IMR-90 (cell line): ENCODE results near the gene CYB5RL. TPM values are rescaled to one million over a fixed set of nuclear protein-coding genes. Genes with fewer than 3 reads are reported as not detected.
A peak's percentile ranks its signal among the peaks of the same experiment; 100 is the strongest.

ENCODE experiments used
- ATAC-seq: fragments of 200-7000 bp; cut with Tn5 transposase; 2 replicates; pipeline ENCODE4 v1.9.1; 2020; ENCODE audit warnings: low read depth, mild to moderate bottlenecking, moderate library complexity
- Bru-seq: library from RNA; stranded (reverse); fragments of 400-500 nt; gene quantifications from one replicate; lab custom pipeline; 2021; lab: Mats Ljungman, UMichigan
- BruChase-seq, 2 experiments: library from RNA; stranded (reverse); fragments of 400-500 nt; gene quantifications; one replicate each; lab custom pipeline; 2021; lab: Mats Ljungman, UMichigan
- BruUV-seq: library from RNA; stranded (reverse); fragments of 400-500 nt; replicated peaks from 2 replicates; lab custom pipeline; 2021; lab: Mats Ljungman, UMichigan
- CTCF ChIA-PET: fragments of 300-600 bp; formaldehyde crosslinking; extraction: SDS; loops from one replicate; lab custom pipeline; 2021; ENCODE audit warnings: antibody characterized with exemption; lab: Yijun Ruan, JAX
- POLR2A ChIA-PET: fragments of 300-600 bp; sonication (Branson Sonifier 250); formaldehyde crosslinking; loops from one replicate; lab custom pipeline; 2022; ENCODE audit warnings: antibody characterized with exemption; ENCODE audit not compliant: unreplicated experiment; lab: Charles Lee
- DNase-seq: peaks from one replicate; pipeline ENCODE4 v3.0.0; 2013
- H2AFZ ChIP-seq: replicated peaks from 2 replicates; pipeline ENCODE3; 2013; ENCODE audit warnings: low read length, mild to moderate bottlenecking; ENCODE audit not compliant: poor library complexity
- H2AK5ac ChIP-seq: 2 replicates; pipeline ENCODE4 v1.6.1; 2013; ENCODE audit warnings: low read depth, low read length, inconsistent platforms
- H2AK9ac ChIP-seq: replicated peaks from 2 replicates; pipeline ENCODE3; 2013; ENCODE audit warnings: mild to moderate bottlenecking, low read depth, low read length, moderate library complexity; ENCODE audit not compliant: poor library complexity
- H2BK120ac ChIP-seq: 2 replicates; pipeline ENCODE4 v1.6.1; 2013; ENCODE audit warnings: low read depth, low read length, inconsistent platforms
- H2BK15ac ChIP-seq: 3 replicates; pipeline ENCODE4 v1.6.1; 2013; ENCODE audit warnings: low read depth, low read length, inconsistent platforms
- H2BK20ac ChIP-seq: 2 replicates; pipeline ENCODE4 v1.6.1; 2013; ENCODE audit warnings: low read depth, mild to moderate bottlenecking, inconsistent platforms, low read length, moderate library complexity
- H2BK5ac ChIP-seq: 2 replicates; pipeline ENCODE4 v1.6.1; 2013; ENCODE audit warnings: mild to moderate bottlenecking, low read depth, low read length, inconsistent platforms; ENCODE audit not compliant: poor library complexity, severe bottlenecking
- H3K14ac ChIP-seq: replicated peaks from 2 replicates; pipeline ENCODE4 v1.6.1; 2013; ENCODE audit warnings: low read depth, low read length, inconsistent platforms
- H3K18ac ChIP-seq: 2 replicates; pipeline ENCODE4 v1.6.1; 2013; ENCODE audit warnings: low read depth, low read length, control low read depth
- H3K23ac ChIP-seq: 2 replicates; pipeline ENCODE4 v1.6.1; 2013; ENCODE audit warnings: low read depth, low read length, inconsistent platforms
- H3K27ac ChIP-seq: 2 replicates; pipeline ENCODE4 v1.5.1; 2013; ENCODE audit warnings: mild to moderate bottlenecking, control low read depth, low read length; ENCODE audit not compliant: insufficient read depth
- H3K27me3 ChIP-seq: 2 replicates; pipeline ENCODE4 v1.6.1; 2013; ENCODE audit warnings: low read length; ENCODE audit not compliant: control insufficient read depth, insufficient read depth
- H3K36me3 ChIP-seq: 2 replicates; pipeline ENCODE4 v1.6.1; 2013; ENCODE audit warnings: low read length, mixed read lengths; ENCODE audit not compliant: control insufficient read depth, insufficient read depth
- H3K4ac ChIP-seq: 2 replicates; pipeline ENCODE4 v1.6.1; 2013; ENCODE audit warnings: low read depth, low read length, inconsistent platforms
- H3K4me1 ChIP-seq: 2 replicates; pipeline ENCODE4 v1.6.1; 2013; ENCODE audit warnings: low read length, mixed read lengths; ENCODE audit not compliant: control insufficient read depth, insufficient read depth
- H3K4me2 ChIP-seq: 2 replicates; pipeline ENCODE4 v1.6.1; 2013; ENCODE audit warnings: low read depth, mild to moderate bottlenecking, control low read depth, low read length, moderate library complexity
- H3K4me3 ChIP-seq: 2 replicates; pipeline ENCODE4 v1.5.1; 2013; ENCODE audit warnings: low read depth, mild to moderate bottlenecking, control low read depth, low read length, moderate library complexity; ENCODE audit not compliant: insufficient read depth
- H3K56ac ChIP-seq: 2 replicates; pipeline ENCODE4 v1.6.1; 2013; ENCODE audit warnings: low read length, inconsistent platforms; ENCODE audit not compliant: insufficient read depth; ENCODE audit errors: extremely low read depth
- H3K79me1 ChIP-seq, 2 experiments: 2 replicates each; pipeline ENCODE4 v1.6.1; 2013; ENCODE audit warnings: low read length in 2 of 2, inconsistent platforms in 1 of 2, low read depth in 1 of 2
- H3K9ac ChIP-seq: 2 replicates; pipeline ENCODE4 v1.6.1; 2013; ENCODE audit warnings: low read depth, low read length, control low read depth
- H3K9me1 ChIP-seq: 2 replicates; pipeline ENCODE4 v1.6.1; 2013; ENCODE audit warnings: low read length, inconsistent platforms; ENCODE audit not compliant: insufficient read depth
- H3K9me3 ChIP-seq: 2 replicates; pipeline ENCODE4 v1.6.1; 2013; ENCODE audit warnings: low read length; ENCODE audit not compliant: control insufficient read depth, insufficient read depth
- H4K20me1 ChIP-seq: 2 replicates; pipeline ENCODE4 v1.6.1; 2013; ENCODE audit warnings: low read length, inconsistent platforms; ENCODE audit not compliant: insufficient read depth
- H4K5ac ChIP-seq: 2 replicates; pipeline ENCODE4 v1.6.1; 2013; ENCODE audit warnings: mild to moderate bottlenecking, low read depth, low read length, control low read depth
- H4K8ac ChIP-seq, 2 experiments: 2 replicates each; pipeline ENCODE4 v1.6.1; 2013; ENCODE audit warnings: low read depth in 2 of 2, low read length in 2 of 2, control low read depth in 1 of 2, inconsistent platforms in 1 of 2
- H4K91ac ChIP-seq: 2 replicates; pipeline ENCODE4 v1.6.1; 2013; ENCODE audit warnings: low read depth, low read length, inconsistent platforms; ENCODE audit not compliant: insufficient read depth
- BHLHE40 ChIP-seq: fragments of 150-350 bp; IDR thresholded peaks from 2 replicates; pipeline ENCODE4 v1.6.1; 2016; ENCODE audit warnings: mild to moderate bottlenecking, low read depth, low read length
- CHD1 ChIP-seq: IDR thresholded peaks from 2 replicates; pipeline ENCODE4 v1.6.1; 2012; ENCODE audit warnings: low read depth, low read length, improper control_type of control experiment
- FOS ChIP-seq: fragments of 150-350 bp; IDR thresholded peaks from 2 replicates; pipeline ENCODE4 v1.6.1; 2016; ENCODE audit warnings: low read depth, low read length
- MAFK ChIP-seq: IDR thresholded peaks from 2 replicates; pipeline ENCODE4 v1.6.1; 2012; ENCODE audit warnings: low read depth, low read length, improper control_type of control experiment
- NFE2L2 ChIP-seq: fragments of 150-350 bp; IDR thresholded peaks from 2 replicates; pipeline ENCODE4 v1.6.1; 2016; ENCODE audit warnings: low read depth, mild to moderate bottlenecking, low read length
- POLR2A ChIP-seq: IDR thresholded peaks from 2 replicates; pipeline ENCODE4 v1.6.1; 2012; ENCODE audit warnings: mild to moderate bottlenecking, low read depth, low read length
- RAD21 ChIP-seq: IDR thresholded peaks from 2 replicates; pipeline ENCODE4 v1.6.1; 2012; ENCODE audit warnings: low read length, improper control_type of control experiment
- RCOR1 ChIP-seq: IDR thresholded peaks from 2 replicates; pipeline ENCODE4 v1.6.1; 2012; ENCODE audit warnings: mild to moderate bottlenecking, low read length, improper control_type of control experiment; ENCODE audit not compliant: insufficient replicate concordance
- SMC3 ChIP-seq: fragments of 150-350 bp; IDR thresholded peaks from 2 replicates; pipeline ENCODE4 v1.6.1; 2016; ENCODE audit warnings: low read depth, mild to moderate bottlenecking, antibody characterized with exemption, low read length, moderate library complexity
- WGBS, 2 experiments: methylation state at CpG; one replicate each; pipeline versions ENCODE4 v1.1.5 to v1.1.7; 2013; ENCODE audit warnings: missing lambda C conversion rate in 2 of 2; ENCODE audit not compliant: insufficient read length in 1 of 2; ENCODE audit errors: extremely low coverage in 2 of 2; 5-methylcytosine and 5-hydroxymethylcytosine counted together
- dilution Hi-C: fragments of 300-500 bp; cut with HindIII; formaldehyde crosslinking; loops from one replicate; pipeline ENCODE4 v1.14.3; 2018; ENCODE audit warnings: low sequenced_read_pairs; ENCODE audit not compliant: unreplicated experiment
- in situ Hi-C: fragments of 300-500 bp; cut with MboI; formaldehyde crosslinking; loops from 3 replicates; pipeline ENCODE4 v1.14.3; 2019; ENCODE audit warnings: low sequenced_read_pairs, inconsistent platforms, mixed read lengths
- intact Hi-C: fragments of 100-400 bp; cut with micrococcal nuclease; formaldehyde crosslinking; loops from 2 replicates; pipeline ENCODE4 v1.10.0; 2022
- long read RNA-seq: library from polyadenylated mRNA; unstranded; transcript quantifications from one replicate; pipeline ENCODE4 v2.0.0, GENCODE V29; 2021; ENCODE audit not compliant: unreplicated experiment
- polyA plus RNA-seq, 3 experiments: library from polyadenylated mRNA; depleted of rRNA; stranded (reverse); fragments of >200 nt; gene quantifications; 2 replicates each; pipeline ENCODE4 v1.2.3, GENCODE V29; 2012; ENCODE audit warnings: low replicate concordance in 1 of 3
- total RNA-seq: library from RNA; depleted of rRNA; stranded (reverse); fragments of >200 nt; gene quantifications from 2 replicates; pipeline ENCODE4 v1.2.3, GENCODE V29; 2012; rRNA removed
- TF ChIP-seq, protein P1 (sequence below): fragments of 150-350 bp; IDR thresholded peaks from 2 replicates; pipeline ENCODE4 v1.6.1; 2016; ENCODE audit warnings: low read depth, mild to moderate bottlenecking, low read length, moderate library complexity, borderline replicate concordance
- TF ChIP-seq, protein P2 (sequence below): conservative IDR thresholded peaks from 2 replicates; pipeline ENCODE4 v1.5.1; 2012; ENCODE audit warnings: mild to moderate bottlenecking, low read depth, low read length, improper control_type of control experiment

The CYB5RL gene, protein sequence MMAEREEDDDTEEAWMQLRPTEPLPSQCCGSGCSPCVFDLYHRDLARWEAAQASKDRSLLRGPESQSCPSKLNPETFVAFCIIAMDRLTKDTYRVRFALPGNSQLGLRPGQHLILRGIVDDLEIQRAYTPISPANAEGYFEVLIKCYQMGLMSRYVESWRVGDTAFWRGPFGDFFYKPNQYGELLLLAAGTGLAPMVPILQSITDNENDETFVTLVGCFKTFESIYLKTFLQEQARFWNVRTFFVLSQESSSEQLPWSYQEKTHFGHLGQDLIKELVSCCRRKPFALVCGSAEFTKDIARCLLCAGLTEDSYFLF
- total RNA-seq (3.3 and 3.8 TPM in 2 replicates), polyA plus RNA-seq (2012; rRNA removed) (4.1 and 4.3 TPM in 2 replicates), Bru-seq, nascent RNA (percentile 46 among the genes with signal in this experiment), BruChase-seq, experiment 1, labeled RNA remaining after a 6-hour chase (percentile 66 among the genes with signal in this experiment), BruChase-seq, experiment 2, labeled RNA remaining after a 2-hour chase (percentile 56 among the genes with signal in this experiment)
- polyA plus RNA-seq (2012; cell fraction: cytosol; rRNA removed): 2.4 and 3.3 TPM in 2 replicates
- polyA plus RNA-seq (2012; cell fraction: nucleus; rRNA removed; ENCODE audit: low replicate concordance): 4.6 and 5.1 TPM in 2 replicates
- long read RNA-seq, partial matches to known transcripts: 2 of 7 reads
- long read RNA-seq, other reads (novel, unspliced or antisense): 5 of 7 reads

DNA sequence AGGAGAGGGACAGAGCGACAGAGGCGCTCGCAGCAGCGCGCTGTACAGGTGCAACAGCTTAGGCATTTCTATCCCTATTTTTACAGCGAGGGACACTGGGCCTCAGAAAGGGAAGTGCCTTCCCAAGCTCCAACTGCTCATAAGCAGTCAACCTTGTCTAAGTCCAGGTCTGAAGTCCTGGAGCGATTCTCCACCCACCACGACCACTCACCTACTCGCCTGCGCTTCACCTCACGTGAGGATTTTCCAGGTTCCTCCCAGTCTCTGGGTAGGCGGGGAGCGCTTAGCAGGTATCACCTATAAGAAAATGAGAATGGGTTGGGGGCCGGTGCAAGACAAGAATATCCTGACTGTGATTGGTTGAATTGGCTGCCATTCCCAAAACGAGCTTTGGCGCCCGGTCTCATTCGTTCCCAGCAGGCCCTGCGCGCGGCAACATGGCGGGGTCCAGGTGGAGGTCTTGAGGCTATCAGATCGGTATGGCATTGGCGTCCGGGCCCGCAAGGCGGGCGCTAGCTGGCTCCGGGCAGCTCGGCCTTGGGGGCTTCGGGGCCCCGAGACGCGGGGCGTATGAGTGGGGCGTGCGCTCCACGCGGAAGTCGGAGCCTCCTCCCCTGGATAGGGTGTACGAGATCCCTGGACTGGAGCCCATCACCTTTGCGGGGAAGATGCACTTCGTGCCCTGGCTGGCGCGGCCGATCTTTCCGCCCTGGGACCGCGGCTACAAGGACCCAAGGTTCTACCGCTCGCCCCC is at the start of gene CYB5RL, which contains the start of gene MRPL37:
TSS of gene CYB5RL (minus strand) at position 266 of the 754 bp plus-strand sequence. CDS start 4,414 bp downstream, outside the sequence.
TSS of gene MRPL37 (plus strand) at position 403 of the 754 bp plus-strand sequence. CDS start at position 480, 77 bp downstream.
- Histone ChIP-seq H3K9me1 (peaks cover 6% of the 10 kb centered on the region; the same call in 1 of the 2 replicates), H3K79me1 (peaks cover 37 to 47% of the 10 kb centered on the region in 2 experiments), H4K8ac (peak within 1 kb of the TSS; percentile 83 to 97), H2BK20ac (no peak within 1 kb of the TSS), H3K18ac (no peak within 1 kb of the TSS), H3K27ac (peak within 1 kb of the TSS; percentile 41), H2BK15ac (no peak within 1 kb of the TSS; the same call in 2 of the 3 replicates), H3K27me3 (no peaks in the 10 kb centered on the region), H3K4me3 (peak within 1 kb of the TSS; percentile 73), H3K14ac (peak within 1 kb of the TSS; percentile 47), H2BK5ac (no peak within 1 kb of the TSS), H3K4me1 (peaks cover 4% of the 10 kb centered on the region), H4K91ac (peak within 1 kb of the TSS; percentile 55; the same call in 1 of the 2 replicates), H3K56ac (peak within 1 kb of the TSS; percentile 30), H2AK5ac (peak within 1 kb of the TSS; percentile 61), H3K4ac (peak within 1 kb of the TSS; percentile 65), H3K36me3 (peaks cover 5% of the 10 kb centered on the region), H4K20me1 (no peaks in the 10 kb centered on the region), H3K4me2 (peak within 1 kb of the TSS; percentile 95), H2AK9ac (peak within 1 kb of the TSS; percentile 80), H2AFZ (peak within 1 kb of the TSS; percentile 95), H3K9me3 (no peaks in the 10 kb centered on the region), H4K5ac (peak within 1 kb of the TSS; percentile 69), H2BK120ac (0 out of 2 replicates have a peak within 1 kb of the TSS, but pooled peaks have one; percentile 7), H3K23ac (peak within 1 kb of the TSS; percentile 18), H3K9ac (peak within 1 kb of the TSS; percentile 66)
- intact Hi-C loops: loop anchor here (1.0 to 2.0 kb wide), 3 partner anchors 79 to 288 kb away; no protein-coding TSS in a partner anchor
- in situ Hi-C loops: loop anchor here (25.0 kb wide), 1 partner anchor 338 kb away; no protein-coding TSS in a partner anchor
- dilution Hi-C loops: no loop called here
- peak; percentile 99 for ATAC-seq
- WGBS, 2 experiments: 0% methylated on average over 12 of the region's 51 CpGs; no CpG with 5 or more reads in 1 of the 2 experiments
- DNase-seq: peak; percentile 97
- ChIA-PET CTCF (interaction anchor here (0.6 kb wide), 1 partner anchor 129 kb away, joined by 3 read pairs; no protein-coding TSS in a partner anchor), POLR2A (interaction anchor here (0.5 to 0.6 kb wide), 2 partner anchors 265 to 689 kb away, joined by 3 read pairs; no protein-coding TSS in a partner anchor)
- no TSS peak for BruUV-seq
- TF ChIP-seq RAD21 (0 out of 2 replicates have a peak, but pooled peaks have one; percentile 1), CHD1 (no peak), BHLHE40 (peak; percentile 95), MAFK (no peak), SMC3 (no peak), POLR2A (peak; percentile 84), NFE2L2 (no peak), FOS (peak; percentile 50; the same call in 1 of the 2 replicates), RCOR1 (no peak)
- TF ChIP-seq, protein P1, sequence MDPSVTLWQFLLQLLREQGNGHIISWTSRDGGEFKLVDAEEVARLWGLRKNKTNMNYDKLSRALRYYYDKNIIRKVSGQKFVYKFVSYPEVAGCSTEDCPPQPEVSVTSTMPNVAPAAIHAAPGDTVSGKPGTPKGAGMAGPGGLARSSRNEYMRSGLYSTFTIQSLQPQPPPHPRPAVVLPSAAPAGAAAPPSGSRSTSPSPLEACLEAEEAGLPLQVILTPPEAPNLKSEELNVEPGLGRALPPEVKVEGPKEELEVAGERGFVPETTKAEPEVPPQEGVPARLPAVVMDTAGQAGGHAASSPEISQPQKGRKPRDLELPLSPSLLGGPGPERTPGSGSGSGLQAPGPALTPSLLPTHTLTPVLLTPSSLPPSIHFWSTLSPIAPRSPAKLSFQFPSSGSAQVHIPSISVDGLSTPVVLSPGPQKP: no peak
- TF ChIP-seq, protein P2, sequence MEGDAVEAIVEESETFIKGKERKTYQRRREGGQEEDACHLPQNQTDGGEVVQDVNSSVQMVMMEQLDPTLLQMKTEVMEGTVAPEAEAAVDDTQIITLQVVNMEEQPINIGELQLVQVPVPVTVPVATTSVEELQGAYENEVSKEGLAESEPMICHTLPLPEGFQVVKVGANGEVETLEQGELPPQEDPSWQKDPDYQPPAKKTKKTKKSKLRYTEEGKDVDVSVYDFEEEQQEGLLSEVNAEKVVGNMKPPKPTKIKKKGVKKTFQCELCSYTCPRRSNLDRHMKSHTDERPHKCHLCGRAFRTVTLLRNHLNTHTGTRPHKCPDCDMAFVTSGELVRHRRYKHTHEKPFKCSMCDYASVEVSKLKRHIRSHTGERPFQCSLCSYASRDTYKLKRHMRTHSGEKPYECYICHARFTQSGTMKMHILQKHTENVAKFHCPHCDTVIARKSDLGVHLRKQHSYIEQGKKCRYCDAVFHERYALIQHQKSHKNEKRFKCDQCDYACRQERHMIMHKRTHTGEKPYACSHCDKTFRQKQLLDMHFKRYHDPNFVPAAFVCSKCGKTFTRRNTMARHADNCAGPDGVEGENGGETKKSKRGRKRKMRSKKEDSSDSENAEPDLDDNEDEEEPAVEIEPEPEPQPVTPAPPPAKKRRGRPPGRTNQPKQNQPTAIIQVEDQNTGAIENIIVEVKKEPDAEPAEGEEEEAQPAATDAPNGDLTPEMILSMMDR: no peak
